Right cardiac atrium (tissue), 5 donors: Measurements from ENCODE around the gene INTS11. TPM values are rescaled to one million over a fixed set of nuclear protein-coding genes. Genes with fewer than 3 reads are reported as not detected.

ENCODE experiments used
- ATAC-seq, 2 donors: fragments of 200-7000 bp; cut with Tn5 transposase; one replicate each; pipeline versions ENCODE4 v1.8.0 to v1.9.1; 2020; ENCODE audit warnings: moderate library complexity in 2 of 2, mild to moderate bottlenecking in 1 of 2
- DNase-seq, 3 donors: peaks; one replicate each; pipeline ENCODE4 v3.0.0-alpha.2; 2020
- H3K27ac ChIP-seq: one replicate; pipeline ENCODE4 v1.5.1; 2013; ENCODE audit warnings: mild to moderate bottlenecking, low read length, control low read depth, moderate library complexity
- H3K27me3 ChIP-seq: one replicate; pipeline ENCODE4 v1.6.1; 2013; ENCODE audit not compliant: control insufficient read depth, insufficient read depth
- H3K4me1 ChIP-seq: one replicate; pipeline ENCODE4 v1.6.1; 2013; ENCODE audit warnings: low read length; ENCODE audit not compliant: control insufficient read depth, insufficient read depth
- H3K4me3 ChIP-seq: one replicate; pipeline ENCODE4 v1.5.1; 2013; ENCODE audit warnings: low read length, control low read depth
- H3K9me3 ChIP-seq: one replicate; pipeline ENCODE4 v1.6.1; 2013; ENCODE audit warnings: low read length; ENCODE audit not compliant: control insufficient read depth
- WGBS: extraction: QIAGEN DNeasy Blood & Tissue Kit; methylation state at CpG from one replicate; pipeline ENCODE4 v1.1.7; 2013; 5-methylcytosine and 5-hydroxymethylcytosine counted together
- intact Hi-C, 4 donors: fragments of 100-400 bp; cut with DNase I; formaldehyde crosslinking; loops; one replicate each; pipeline versions ENCODE4 v1.11.0 to v1.14.0; 2022 to 2023
- polyA plus RNA-seq: library from polyadenylated mRNA; stranded (reverse); fragments of 200-250 nt; gene quantifications from one replicate; pipeline ENCODE4 v1.2.3, GENCODE V29; 2013
- total RNA-seq, 4 donors: library from RNA; stranded (reverse); fragmentation: NEBNext Ultra II Directional; extraction: Animal tissue kit (Norgen Biotek cat#: 25700); gene quantifications; one replicate each; pipeline ENCODE4 v1.2.1, GENCODE V29; 2021
- donor health status: healthy with polysubstance abuse.
- donor health status: DM: no; HTN: yes; CAD: no.
- donor health status: DM: no; HTN: no; CAD: no.
- donor health status: DM: no; HTN: yes; CAD: no; lungs with severe emphysema.
- donor health status: DM: yes; HTN: yes; CAD: no.

The INTS11 gene
- total and polyA plus RNA-seq, 5 donors = 53.1 to 70.3 (median 58.8) TPM

DNA sequence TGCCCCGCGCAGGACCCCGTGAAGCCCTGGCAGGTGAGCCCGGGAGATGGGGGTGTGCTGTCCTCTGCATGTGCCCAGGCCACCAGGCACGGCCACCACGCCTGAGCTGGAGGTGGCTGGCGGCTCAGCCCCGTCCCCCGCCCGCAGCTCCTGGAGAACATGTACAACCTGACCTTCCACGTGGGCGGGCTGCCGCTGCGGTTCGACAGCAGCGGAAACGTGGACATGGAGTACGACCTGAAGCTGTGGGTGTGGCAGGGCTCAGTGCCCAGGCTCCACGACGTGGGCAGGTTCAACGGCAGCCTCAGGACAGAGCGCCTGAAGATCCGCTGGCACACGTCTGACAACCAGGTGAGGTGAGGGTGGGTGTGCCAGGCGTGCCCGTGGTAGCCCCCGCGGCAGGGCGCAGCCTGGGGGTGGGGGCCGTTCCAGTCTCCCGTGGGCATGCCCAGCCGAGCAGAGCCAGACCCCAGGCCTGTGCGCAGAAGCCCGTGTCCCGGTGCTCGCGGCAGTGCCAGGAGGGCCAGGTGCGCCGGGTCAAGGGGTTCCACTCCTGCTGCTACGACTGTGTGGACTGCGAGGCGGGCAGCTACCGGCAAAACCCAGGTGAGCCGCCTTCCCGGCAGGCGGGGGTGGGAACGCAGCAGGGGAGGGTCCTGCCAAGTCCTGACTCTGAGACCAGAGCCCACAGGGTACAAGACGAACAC, 8.5 kb upstream of the INTS11 start:
- intact Hi-C loops = no loop called here
- ATAC-seq (peak in 1 of 2 donors; percentile 2), DNase-seq (no peak)
- no peaks in the 10 kb centered on the region for H3K27me3 ChIP-seq
- 80% methylated on average over 48 of the region's 48 CpGs for WGBS
- H3K4me1 ChIP-seq = no peaks in the 10 kb centered on the region
- H3K27ac ChIP-seq = no peak overlapping the region
- no peak overlapping the region for H3K4me3 ChIP-seq
- no peaks in the 10 kb centered on the region for H3K9me3 ChIP-seq

DNA sequence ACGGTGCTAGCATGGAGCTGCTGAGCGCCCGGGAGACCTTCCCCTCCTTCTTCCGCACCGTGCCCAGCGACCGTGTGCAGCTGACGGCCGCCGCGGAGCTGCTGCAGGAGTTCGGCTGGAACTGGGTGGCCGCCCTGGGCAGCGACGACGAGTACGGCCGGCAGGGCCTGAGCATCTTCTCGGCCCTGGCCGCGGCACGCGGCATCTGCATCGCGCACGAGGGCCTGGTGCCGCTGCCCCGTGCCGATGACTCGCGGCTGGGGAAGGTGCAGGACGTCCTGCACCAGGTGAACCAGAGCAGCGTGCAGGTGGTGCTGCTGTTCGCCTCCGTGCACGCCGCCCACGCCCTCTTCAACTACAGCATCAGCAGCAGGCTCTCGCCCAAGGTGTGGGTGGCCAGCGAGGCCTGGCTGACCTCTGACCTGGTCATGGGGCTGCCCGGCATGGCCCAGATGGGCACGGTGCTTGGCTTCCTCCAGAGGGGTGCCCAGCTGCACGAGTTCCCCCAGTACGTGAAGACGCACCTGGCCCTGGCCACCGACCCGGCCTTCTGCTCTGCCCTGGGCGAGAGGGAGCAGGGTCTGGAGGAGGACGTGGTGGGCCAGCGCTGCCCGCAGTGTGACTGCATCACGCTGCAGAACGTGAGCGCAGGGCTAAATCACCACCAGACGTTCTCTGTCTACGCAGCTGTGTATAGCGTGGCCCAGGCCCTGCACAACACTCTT, 7.7 kb upstream of the INTS11 start:
- no peaks in the 10 kb centered on the region for H3K9me3 ChIP-seq

DNA sequence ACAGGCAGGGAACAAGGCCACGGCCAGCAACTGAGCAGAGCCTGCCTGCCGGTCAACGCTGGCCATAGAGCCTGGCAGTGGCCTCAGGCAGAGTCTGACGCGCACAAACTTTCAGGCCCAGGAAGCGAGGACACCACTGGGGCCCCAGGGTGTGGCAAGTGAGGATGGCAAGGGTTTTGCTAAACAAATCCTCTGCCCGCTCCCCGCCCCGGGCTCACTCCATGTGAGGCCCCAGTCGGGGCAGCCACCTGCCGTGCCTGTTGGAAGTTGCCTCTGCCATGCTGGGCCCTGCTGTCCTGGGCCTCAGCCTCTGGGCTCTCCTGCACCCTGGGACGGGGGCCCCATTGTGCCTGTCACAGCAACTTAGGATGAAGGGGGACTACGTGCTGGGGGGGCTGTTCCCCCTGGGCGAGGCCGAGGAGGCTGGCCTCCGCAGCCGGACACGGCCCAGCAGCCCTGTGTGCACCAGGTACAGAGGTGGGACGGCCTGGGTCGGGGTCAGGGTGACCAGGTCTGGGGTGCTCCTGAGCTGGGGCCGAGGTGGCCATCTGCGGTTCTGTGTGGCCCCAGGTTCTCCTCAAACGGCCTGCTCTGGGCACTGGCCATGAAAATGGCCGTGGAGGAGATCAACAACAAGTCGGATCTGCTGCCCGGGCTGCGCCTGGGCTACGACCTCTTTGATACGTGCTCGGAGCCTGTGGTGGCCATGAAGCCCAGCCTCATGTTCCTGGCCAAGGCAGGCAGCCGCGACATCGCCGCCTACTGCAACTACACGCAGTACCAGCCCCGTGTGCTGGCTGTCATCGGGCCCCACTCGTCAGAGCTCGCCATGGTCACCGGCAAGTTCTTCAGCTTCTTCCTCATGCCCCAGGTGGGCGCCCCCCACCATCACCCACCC, 6.9 kb upstream of the INTS11 start, which contains the start of gene TAS1R3:
TAS1R3 (plus strand) TSS at position 213 of the 898 bp plus-strand sequence; CDS start at position 279, 66 bp downstream.
- Histone ChIP-seq H3K27ac (no peak within 1 kb of the TSS), H3K9me3 (no peaks in the 10 kb centered on the region)
- no peak for ATAC-seq

More for the DNA sequence above, 7.7 kb upstream of the INTS11 start:
- Histone ChIP-seq H3K27me3 (no peaks in the 10 kb centered on the region), H3K4me3 (no peak overlapping the region), H3K4me1 (no peaks in the 10 kb centered on the region), H3K27ac (no peak overlapping the region)
- intact Hi-C loops = no loop called here
- DNase-seq (no peak), ATAC-seq (no peak)
- WGBS = 84% methylated on average over 57 of the region's 57 CpGs

DNA sequence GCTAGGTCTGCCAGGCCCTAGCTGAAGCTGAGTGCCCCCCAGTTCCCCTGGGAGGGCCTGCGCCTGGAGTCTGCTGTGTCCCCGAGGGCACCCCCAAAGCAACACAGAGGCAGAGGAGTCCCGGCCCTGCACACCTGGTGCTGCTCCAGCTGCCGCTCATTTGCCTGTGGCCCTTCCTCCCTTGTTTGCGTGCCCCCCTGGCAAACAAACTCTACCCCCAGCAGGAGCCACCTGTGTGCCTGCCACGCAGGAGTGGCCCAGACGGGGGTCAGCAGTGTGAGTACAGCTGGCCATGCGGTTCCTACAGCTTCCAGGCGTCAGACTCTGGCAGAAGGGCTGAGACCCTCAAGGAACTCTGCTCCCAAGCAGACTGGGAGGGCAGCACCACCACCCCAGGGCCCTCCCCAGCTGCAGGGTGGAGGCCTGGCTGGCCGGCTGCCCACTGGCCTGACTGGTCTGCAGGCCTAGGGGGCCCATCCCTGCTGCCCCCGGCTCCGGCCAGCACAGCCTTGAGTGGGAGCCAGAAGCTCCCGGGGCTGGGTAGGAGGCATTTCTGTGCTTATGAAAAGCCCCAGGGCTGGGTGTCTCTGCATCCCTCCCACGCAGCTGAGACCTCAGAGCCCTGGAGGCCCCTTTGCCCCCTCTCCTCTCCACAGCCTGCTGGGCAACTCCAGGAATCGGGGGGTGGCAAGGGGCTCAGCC, 6.1 kb upstream of the INTS11 start:
- no peaks in the 10 kb centered on the region for H3K9me3 ChIP-seq
- no peaks in the 10 kb centered on the region for H3K27me3 ChIP-seq
- no peak overlapping the region for H3K4me3 ChIP-seq
- DNase-seq (no peak), ATAC-seq (no peak)
- H3K4me1 ChIP-seq = no peaks in the 10 kb centered on the region
- 65% methylated on average over 15 of the region's 15 CpGs for WGBS
- H3K27ac ChIP-seq = no peak overlapping the region
- intact Hi-C loops = no loop called here

More for the DNA sequence above, 6.9 kb upstream of the INTS11 start, which contains the start of gene TAS1R3:
- intact Hi-C loops = no loop called here
- Histone ChIP-seq H3K4me3 (no peak within 1 kb of the TSS), H3K27me3 (no peaks in the 10 kb centered on the region), H3K4me1 (no peaks in the 10 kb centered on the region)
- 77% methylated on average over 41 of the region's 41 CpGs for WGBS
- no peak for DNase-seq

DNA sequence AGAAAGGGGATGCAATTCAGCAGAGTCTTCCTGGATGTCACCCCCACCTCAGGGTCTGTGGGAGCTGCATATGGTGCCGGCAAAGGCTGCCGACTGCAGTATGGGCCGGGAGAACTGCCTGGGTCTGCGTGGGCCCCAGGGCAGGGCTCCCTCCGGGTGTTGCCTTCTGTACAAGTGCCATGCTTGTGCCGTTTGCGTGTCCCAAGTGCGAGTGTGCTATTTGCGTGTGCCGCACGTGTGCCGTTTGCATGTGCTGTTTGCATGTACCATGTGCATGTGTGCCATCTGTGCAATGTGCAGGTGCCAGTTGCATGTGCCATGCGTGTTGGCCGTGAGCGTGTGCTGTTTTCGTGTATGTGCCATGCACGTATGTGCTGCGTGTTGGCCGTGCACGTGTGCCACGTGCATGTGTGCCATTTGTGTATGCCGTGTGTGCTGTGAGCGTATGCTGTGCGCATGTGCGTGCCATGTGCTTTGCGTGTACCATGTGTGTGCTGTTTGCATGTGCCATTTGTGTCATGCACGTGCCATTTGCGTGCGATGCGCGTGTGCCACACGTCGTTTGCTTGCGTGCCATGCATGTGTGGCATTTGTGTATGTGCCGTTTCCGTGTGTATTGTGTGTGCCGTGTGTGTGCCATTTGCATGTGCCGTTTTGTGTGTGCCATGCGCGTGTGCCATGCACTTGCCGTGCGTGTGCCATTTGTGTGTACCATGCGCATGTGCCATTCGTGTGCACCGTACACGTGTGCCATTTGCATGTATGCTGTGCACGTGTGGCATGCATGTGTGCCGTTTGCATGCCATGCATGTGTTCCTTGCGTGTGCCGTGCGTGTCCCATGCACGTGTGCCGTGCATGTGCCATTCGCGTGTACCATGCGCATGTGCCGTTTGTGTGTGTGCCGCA, 5.1 kb upstream of the INTS11 start:
- intact Hi-C loops = no loop called here
- WGBS = 90% methylated on average over 58 of the region's 58 CpGs
- no peaks in the 10 kb centered on the region for H3K4me1 ChIP-seq

DNA sequence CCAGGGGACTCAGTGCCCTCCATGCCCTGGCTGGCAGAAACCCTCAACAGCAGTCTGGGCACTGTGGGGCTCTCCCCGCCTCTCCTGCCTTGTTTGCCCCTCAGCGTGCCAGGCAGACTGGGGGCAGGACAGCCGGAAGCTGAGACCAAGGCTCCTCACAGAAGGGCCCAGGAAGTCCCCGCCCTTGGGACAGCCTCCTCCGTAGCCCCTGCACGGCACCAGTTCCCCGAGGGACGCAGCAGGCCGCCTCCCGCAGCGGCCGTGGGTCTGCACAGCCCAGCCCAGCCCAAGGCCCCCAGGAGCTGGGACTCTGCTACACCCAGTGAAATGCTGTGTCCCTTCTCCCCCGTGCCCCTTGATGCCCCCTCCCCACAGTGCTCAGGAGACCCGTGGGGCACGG, 3.8 kb upstream of the INTS11 start:
- Histone ChIP-seq H3K27ac (no peak overlapping the region), H3K27me3 (no peaks in the 10 kb centered on the region), H3K4me1 (no peaks in the 10 kb centered on the region), H3K9me3 (no peaks in the 10 kb centered on the region), H3K4me3 (no peak overlapping the region)
- DNase-seq (no peak), ATAC-seq (no peak)
- WGBS = 80% methylated on average over 15 of the region's 15 CpGs
- intact Hi-C loops = no loop called here

More for the DNA sequence above, 5.1 kb upstream of the INTS11 start:
- no peaks in the 10 kb centered on the region for H3K9me3 ChIP-seq
- H3K4me3 ChIP-seq = no peak overlapping the region
- DNase-seq (no peak), ATAC-seq (no peak)
- no peaks in the 10 kb centered on the region for H3K27me3 ChIP-seq
- no peak overlapping the region for H3K27ac ChIP-seq

DNA sequence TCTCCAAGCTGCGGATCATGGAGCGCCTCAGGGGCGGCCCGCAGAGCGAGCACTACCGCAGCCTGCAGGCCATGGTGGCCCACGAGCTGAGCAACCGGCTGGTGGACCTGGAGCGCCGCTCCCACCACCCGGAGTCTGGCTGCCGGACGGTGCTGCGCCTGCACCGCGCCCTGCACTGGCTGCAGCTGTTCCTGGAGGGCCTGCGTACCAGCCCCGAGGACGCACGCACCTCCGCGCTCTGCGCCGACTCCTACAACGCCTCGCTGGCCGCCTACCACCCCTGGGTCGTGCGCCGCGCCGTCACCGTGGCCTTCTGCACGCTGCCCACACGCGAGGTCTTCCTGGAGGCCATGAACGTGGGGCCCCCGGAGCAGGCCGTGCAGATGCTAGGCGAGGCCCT, 2.8 kb upstream of the INTS11 start:
- H3K9me3 ChIP-seq = no peaks in the 10 kb centered on the region
- no peaks in the 10 kb centered on the region for H3K27me3 ChIP-seq
- no peak overlapping the region for H3K4me3 ChIP-seq
- no peak for ATAC-seq
- no peaks in the 10 kb centered on the region for H3K4me1 ChIP-seq
- H3K27ac ChIP-seq = no peak overlapping the region
- intact Hi-C loops = no loop called here
- WGBS = 91% methylated on average over 40 of the region's 40 CpGs
- DNase-seq = no peak

DNA sequence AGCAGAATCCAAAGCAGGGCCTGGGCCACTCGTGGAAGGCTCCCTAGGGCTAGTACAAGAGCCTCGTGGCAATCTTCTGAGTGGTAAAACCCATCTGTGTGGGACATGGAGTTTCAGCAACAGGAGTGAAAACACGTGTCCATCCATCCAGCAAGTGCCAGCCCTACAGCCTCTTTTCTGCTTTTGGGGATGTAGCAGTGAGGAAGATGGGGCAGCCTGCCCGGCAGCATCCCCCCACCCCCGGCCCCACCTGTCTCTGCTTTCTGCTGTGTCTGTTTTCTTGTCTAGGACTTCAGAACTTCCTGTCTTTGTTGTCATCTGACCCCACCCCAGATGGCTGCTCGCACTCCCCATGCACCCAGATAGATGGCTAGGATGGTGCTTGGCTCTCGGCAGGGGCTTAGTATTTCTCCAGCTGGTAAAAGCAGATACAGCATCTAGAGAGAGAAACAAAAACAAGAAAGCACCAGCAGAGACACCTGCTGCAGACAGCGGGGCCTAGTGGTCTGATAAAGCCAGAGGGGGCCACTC, 1.7 kb upstream of the INTS11 start:
- DNase-seq = no peak
- no peaks in the 10 kb centered on the region for H3K9me3 ChIP-seq
- no peak overlapping the region for H3K4me3 ChIP-seq
- intact Hi-C loops = no loop called here
- H3K27ac ChIP-seq = no peak overlapping the region
- 58% methylated on average over 8 of the region's 8 CpGs for WGBS
- H3K27me3 ChIP-seq = no peaks in the 10 kb centered on the region
- ATAC-seq = no peak
- no peaks in the 10 kb centered on the region for H3K4me1 ChIP-seq

DNA sequence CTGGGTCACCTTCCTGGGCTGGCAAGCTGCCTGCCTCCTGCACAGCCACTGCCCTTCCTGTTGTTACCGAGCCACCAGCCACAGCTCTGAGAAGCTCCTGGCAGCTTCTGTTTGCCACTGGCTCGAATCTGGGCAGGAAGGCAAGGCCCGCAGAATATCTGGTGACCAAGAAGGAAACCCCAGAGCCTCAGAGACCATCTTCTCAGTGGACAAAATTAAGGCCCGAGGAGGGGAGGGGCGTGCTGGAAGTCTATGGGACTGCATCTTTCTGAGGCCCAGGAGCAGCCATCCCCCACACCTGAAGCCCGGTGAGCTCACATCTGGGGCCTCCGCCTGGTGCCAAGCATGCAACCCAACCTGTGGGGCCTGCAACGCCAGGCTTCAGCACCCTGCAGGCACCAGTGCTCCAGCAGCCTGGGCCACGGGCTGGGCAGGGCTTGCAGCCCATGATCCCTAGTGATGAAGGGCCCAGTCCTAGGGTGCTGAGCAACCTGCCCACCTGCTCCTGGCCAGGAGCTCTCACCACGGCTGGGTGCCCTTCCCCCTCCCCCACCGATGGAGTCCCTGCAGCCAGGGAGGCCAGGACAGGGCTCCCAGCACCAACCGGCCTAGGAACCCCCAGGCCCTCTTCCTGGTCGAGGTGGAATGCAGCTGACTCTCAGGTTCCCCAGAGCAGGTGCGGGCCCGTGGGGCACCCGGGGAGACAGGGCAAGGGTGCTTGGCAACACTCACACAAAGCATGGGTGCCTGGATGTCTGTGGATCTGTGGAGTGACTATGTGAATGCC, 1.0 kb upstream of the INTS11 start:
- peak; percentile 65 to 85 (median 84) for DNase-seq
- Histone ChIP-seq H3K27me3 (no peaks in the 10 kb centered on the region), H3K4me3 (peak overlapping the region; percentile 78), H3K4me1 (no peaks in the 10 kb centered on the region), H3K9me3 (no peaks in the 10 kb centered on the region), H3K27ac (peak overlapping the region; percentile 58)
- intact Hi-C loops = no loop called here
- peak; percentile 10 to 52 for ATAC-seq
- 52% methylated on average over 16 of the region's 16 CpGs for WGBS
